Cardiac muscle cell (in vitro differentiated cells and primary cell): ENCODE measurements around the gene UCHL3. TPM values are rescaled to one million over a fixed set of nuclear protein-coding genes. Genes with fewer than 3 reads are reported as not detected.
A peak's percentile ranks its signal among the peaks of the same experiment; 100 is the strongest.
"Not testable (repeated sequence)": the region's sequence is repeated elsewhere in the genome, so short reads cannot be mapped to it uniquely, and the experiment has no call there.

Experiments used
- DNase-seq, 2 donors: peaks; one replicate each; pipeline versions ENCODE4 v3.0.0 to v3.0.0-alpha.2; 2010 to 2017; ENCODE audit warnings: low read depth in 1 of 2, low spot score in 1 of 2
- H3K27ac ChIP-seq: fragments of 200-600 bp; sonication (generic); 2 replicates; pipeline ENCODE4 v1.5.1; 2016
- H3K27me3 ChIP-seq: fragments of 200-600 bp; sonication (generic); 2 replicates; pipeline ENCODE4 v1.6.0; 2016; ENCODE audit warnings: control low read depth
- H3K36me3 ChIP-seq: fragments of 200-600 bp; sonication (generic); 2 replicates; pipeline ENCODE4 v1.5.1; 2016; ENCODE audit warnings: control low read depth
- H3K4me1 ChIP-seq: fragments of 200-600 bp; sonication (generic); 2 replicates; pipeline ENCODE4 v1.8.1; 2017; ENCODE audit warnings: low read depth, mild to moderate bottlenecking, mixed run types
- H3K4me3 ChIP-seq: fragments of 200-600 bp; sonication (generic); 2 replicates; pipeline ENCODE4 v1.5.1; 2016; ENCODE audit warnings: mild to moderate bottlenecking
- H3K9me3 ChIP-seq: fragments of 200-600 bp; sonication (generic); 2 replicates; pipeline ENCODE4 v1.5.1; 2017; ENCODE audit warnings: low read depth, mild to moderate bottlenecking, control low read depth
- CTCF ChIP-seq: IDR thresholded peaks from 2 replicates; pipeline ENCODE4 v1.5.1; 2012; ENCODE audit warnings: low read depth, mild to moderate bottlenecking, low read length
- polyA plus RNA-seq: library from polyadenylated mRNA; unstranded; fragments of >200 nt; fragmentation: Nextera tagmentation; extraction: Ambion mirVana; gene quantifications from 2 replicates; pipeline ENCODE4 v1.2.1, GENCODE V29; 2016
- total RNA-seq: library from RNA; depleted of rRNA; stranded (reverse); fragments of >200 nt; gene quantifications from 2 replicates; pipeline ENCODE4 v1.2.3, GENCODE V29; 2016

UCHL3 gene
- total and polyA plus RNA-seq, 2 experiments from 2014 or later: 17.8 to 81.1 TPM

- Histone ChIP-seq H3K36me3 (no peaks in the 10 kb centered on the region), H3K9me3 (no peaks in the 10 kb centered on the region), H3K4me1 (no peaks in the 10 kb centered on the region), H3K27me3 (no peaks in the 10 kb centered on the region), H3K4me3 (no peak overlapping the region), H3K27ac (no peak overlapping the region)
- no peak for TF ChIP-seq CTCF
- no peak for DNase-seq
These were observed 7.6 kb upstream of the UCHL3 start for GRCh38 chr13:75541961-75542360.

GRCh38 chr13:75544681-75545330 is 4.8 kb upstream of the UCHL3 start:
- Histone ChIP-seq H3K9me3 (no peaks in the 10 kb centered on the region), H3K4me1 (no peaks in the 10 kb centered on the region), H3K27ac (no peak overlapping the region), H3K27me3 (no peaks in the 10 kb centered on the region), H3K4me3 (no peak overlapping the region), H3K36me3 (no peaks in the 10 kb centered on the region)
- TF ChIP-seq CTCF: no peak
- peak in 1 of 2 donors; percentile 94 for DNase-seq

GRCh38 chr13:75545386-75545785 is 4.2 kb upstream of the UCHL3 start:
- not testable (repeated sequence) for H3K36me3 ChIP-seq, H3K4me3 ChIP-seq, DNase-seq, H3K4me1 ChIP-seq, H3K9me3 ChIP-seq, H3K27me3 ChIP-seq, H3K27ac ChIP-seq

- Histone ChIP-seq H3K27me3 (no peaks in the 10 kb centered on the region), H3K9me3 (no peaks in the 10 kb centered on the region), H3K27ac (no peak overlapping the region), H3K4me3 (no peak overlapping the region), H3K36me3 (no peaks in the 10 kb centered on the region), H3K4me1 (peaks cover 6% of the 10 kb centered on the region)
- TF ChIP-seq CTCF: no peak
- DNase-seq: no peak
These were observed 1.7 kb upstream of the UCHL3 start for GRCh38 chr13:75547917-75548316.

GRCh38 chr13:75550159-75550567 is 572 bp downstream of the UCHL3 start:
- Histone ChIP-seq H3K9me3 (no peaks in the 10 kb centered on the region), H3K27me3 (no peaks in the 10 kb centered on the region), H3K4me1 (peaks cover 6% of the 10 kb centered on the region), H3K27ac (peak overlapping the region; percentile 96), H3K36me3 (peaks cover 4% of the 10 kb centered on the region), H3K4me3 (peak overlapping the region; percentile 75)
- DNase-seq: peak; percentile 43 to 70
- TF ChIP-seq CTCF: no peak

GRCh38 chr13:75554464-75554863 is 4.9 kb downstream of the UCHL3 start:
- no peak for DNase-seq
- Histone ChIP-seq H3K9me3 (no peaks in the 10 kb centered on the region), H3K27me3 (no peaks in the 10 kb centered on the region), H3K4me1 (peaks cover 6% of the 10 kb centered on the region), H3K4me3 (no peak overlapping the region), H3K36me3 (peaks cover 4% of the 10 kb centered on the region), H3K27ac (no peak overlapping the region)
- no peak for TF ChIP-seq CTCF
